ENCODE data around the gene MRM2. TPM values are rescaled to one million over a fixed set of nuclear protein-coding genes. Genes with fewer than 3 reads are reported as not detected.

Gene MRM2
- total RNA-seq, 8 experiments from 2014 or later = 19.9 to 39.7 (median 23.7) TPM

- Histone ChIP-seq H3K27ac (no peak overlapping the region), H3K4me1 (replicated peaks in 1 of 2) (no peaks in the 10 kb centered on the region), H3K4me3 (no peak overlapping the region)
- in situ Hi-C loops (cut with MboI; ENCODE audit: low pct_unique_long_range_greater_than_20kb in 2 of 9, low sequenced_read_pairs in 9 of 9, unreplicated experiment in 9 of 9) = loop anchor here in 3 of 9 experiments (25.0 kb wide), 3 partner anchors 560 to 660 kb away; partner anchors contain the start of genes ELFN1 (in 2 of the 3), PSMG3 (in 1 of the 3) and TMEM184A (in 1 of the 3)
- no peak for ATAC-seq (replicated peaks in 6 of 8)
- WGBS, 10 experiments = 84 to 98% (median 89%) methylated on average over 3 to 9 of the region's 22 CpGs; no CpG with 5 or more reads in 4 of the 10 experiments
Measured at GRCh38 chr7:2222516-2222915, 19.5 kb downstream of the MRM2 start.

GRCh38 chr7:2220954-2221353 lies 21.1 kb downstream of the MRM2 start:
- Histone ChIP-seq H3K27ac (no peak overlapping the region), H3K4me1 (replicated peaks in 1 of 2) (no peaks in the 10 kb centered on the region), H3K4me3 (no peak overlapping the region)
- WGBS, 10 experiments = 90 to 100% (median 100%) methylated on average over 1 to 2 of the region's 17 CpGs; no CpG with 5 or more reads in 5 of the 10 experiments
- no peak for ATAC-seq (replicated peaks in 6 of 8)
- in situ Hi-C loops (cut with MboI; ENCODE audit: low pct_unique_long_range_greater_than_20kb in 2 of 9, low sequenced_read_pairs in 9 of 9, unreplicated experiment in 9 of 9) = loop anchor here in 3 of 9 experiments (25.0 kb wide), 3 partner anchors 559 to 659 kb away; partner anchors contain the start of genes ELFN1 (in 2 of the 3), PSMG3 (in 1 of the 3) and TMEM184A (in 1 of the 3)

GRCh38 chr7:2220506-2220905 lies 21.5 kb downstream of the MRM2 start:
- Histone ChIP-seq H3K4me3 (no peak overlapping the region), H3K27ac (no peak overlapping the region), H3K4me1 (replicated peaks in 1 of 2) (no peaks in the 10 kb centered on the region)
- ATAC-seq (replicated peaks in 6 of 8) = no peak
- in situ Hi-C loops (cut with MboI; ENCODE audit: low pct_unique_long_range_greater_than_20kb in 2 of 9, low sequenced_read_pairs in 9 of 9, unreplicated experiment in 9 of 9) = loop anchor here in 3 of 9 experiments (25.0 kb wide), 3 partner anchors 558 to 658 kb away; partner anchors contain the start of genes ELFN1 (in 2 of the 3), PSMG3 (in 1 of the 3) and TMEM184A (in 1 of the 3)
- WGBS, 10 experiments = 67 to 100% (median 90%) methylated on average over 1 to 8 of the region's 16 CpGs; no CpG with 5 or more reads in 6 of the 10 experiments

- in situ Hi-C loops (cut with MboI; ENCODE audit: low pct_unique_long_range_greater_than_20kb in 2 of 9, low sequenced_read_pairs in 9 of 9, unreplicated experiment in 9 of 9) = loop anchor here in 3 of 9 experiments (25.0 kb wide), 3 partner anchors 558 to 658 kb away; partner anchors contain the start of genes ELFN1 (in 2 of the 3), PSMG3 (in 1 of the 3) and TMEM184A (in 1 of the 3)
Measured at GRCh38 chr7:2220030-2220429, 22.0 kb downstream of the MRM2 start.

GRCh38 chr7:2219606-2220005 lies 22.4 kb downstream of the MRM2 start:
- in situ Hi-C loops (cut with MboI; ENCODE audit: low pct_unique_long_range_greater_than_20kb in 2 of 9, low sequenced_read_pairs in 9 of 9, unreplicated experiment in 9 of 9) = loop anchor here in 4 of 9 experiments (10.0 to 25.0 kb wide), 4 partner anchors 557 to 657 kb away; partner anchors contain the start of genes ELFN1 (in 2 of the 4), PSMG3 (in 2 of the 4) and TMEM184A (in 1 of the 4)
- Histone ChIP-seq H3K27ac (no peak overlapping the region), H3K4me3 (no peak overlapping the region), H3K4me1 (replicated peaks in 1 of 2) (no peaks in the 10 kb centered on the region)
- WGBS, 10 experiments = no CpG with 5 or more reads among the region's 8 CpGs
- no peak for ATAC-seq (replicated peaks in 6 of 8)

More at GRCh38 chr7:2220030-2220429, 22.0 kb downstream of the MRM2 start:
- Histone ChIP-seq H3K4me1 (replicated peaks in 1 of 2) (no peaks in the 10 kb centered on the region), H3K27ac (no peak overlapping the region), H3K4me3 (no peak overlapping the region)
- ATAC-seq (replicated peaks in 6 of 8) = no peak
- 60 to 100% methylated on average over 1 of the region's 19 CpGs; no CpG with 5 or more reads in 8 of the 10 experiments for WGBS, 10 experiments

GRCh38 chr7:2219136-2219535 lies 22.9 kb downstream of the MRM2 start:
- H3K27ac ChIP-seq = no peak overlapping the region
- no peak for ATAC-seq (replicated peaks in 6 of 8)
- H3K4me3 ChIP-seq = no peak overlapping the region
- WGBS, 10 experiments = 60 to 100% methylated on average over 1 to 2 of the region's 15 CpGs; no CpG with 5 or more reads in 8 of the 10 experiments
- H3K4me1 ChIP-seq (replicated peaks in 1 of 2) = no peaks in the 10 kb centered on the region
- in situ Hi-C loops (cut with MboI; ENCODE audit: low pct_unique_long_range_greater_than_20kb in 2 of 9, low sequenced_read_pairs in 9 of 9, unreplicated experiment in 9 of 9) = loop anchor here in 4 of 9 experiments (10.0 to 25.0 kb wide), 4 partner anchors 557 to 657 kb away; partner anchors contain the start of genes ELFN1 (in 2 of the 4), PSMG3 (in 2 of the 4) and TMEM184A (in 1 of the 4)

- no peaks in the 10 kb centered on the region for H3K4me1 ChIP-seq (replicated peaks in 1 of 2)
- ATAC-seq (replicated peaks in 6 of 8) = no peak
- H3K27ac ChIP-seq = no peak overlapping the region
- H3K4me3 ChIP-seq = no peak overlapping the region
- 73 to 80% methylated on average over 1 to 3 of the region's 9 CpGs; no CpG with 5 or more reads in 8 of the 10 experiments for WGBS, 10 experiments
- in situ Hi-C loops (cut with MboI; ENCODE audit: low pct_unique_long_range_greater_than_20kb in 2 of 9, low sequenced_read_pairs in 9 of 9, unreplicated experiment in 9 of 9) = loop anchor here in 4 of 9 experiments (10.0 to 25.0 kb wide), 4 partner anchors 556 to 656 kb away; partner anchors contain the start of genes ELFN1 (in 2 of the 4), PSMG3 (in 2 of the 4) and TMEM184A (in 1 of the 4)
Measured at GRCh38 chr7:2218444-2218785, 23.6 kb downstream of the MRM2 start.

- no peak overlapping the region for H3K4me3 ChIP-seq
- in situ Hi-C loops (cut with MboI; ENCODE audit: low pct_unique_long_range_greater_than_20kb in 2 of 9, low sequenced_read_pairs in 9 of 9, unreplicated experiment in 9 of 9) = loop anchor here in 4 of 9 experiments (10.0 to 25.0 kb wide), 4 partner anchors 556 to 656 kb away; partner anchors contain the start of genes ELFN1 (in 2 of the 4), PSMG3 (in 2 of the 4) and TMEM184A (in 1 of the 4)
- no peaks in the 10 kb centered on the region for H3K4me1 ChIP-seq (replicated peaks in 1 of 2)
- 96 to 100% (median 100%) methylated on average over 2 to 3 of the region's 19 CpGs; no CpG with 5 or more reads in 6 of the 10 experiments for WGBS, 10 experiments
- H3K27ac ChIP-seq = no peak overlapping the region
- ATAC-seq (replicated peaks in 6 of 8) = no peak
Measured at GRCh38 chr7:2217716-2218443, 24.1 kb downstream of the MRM2 start.

GRCh38 chr7:2217206-2217605 lies 24.8 kb downstream of the MRM2 start:
- in situ Hi-C loops (cut with MboI; ENCODE audit: low pct_unique_long_range_greater_than_20kb in 2 of 9, low sequenced_read_pairs in 9 of 9, unreplicated experiment in 9 of 9) = loop anchor here in 4 of 9 experiments (10.0 to 25.0 kb wide), 4 partner anchors 555 to 655 kb away; partner anchors contain the start of genes ELFN1 (in 2 of the 4), PSMG3 (in 2 of the 4) and TMEM184A (in 1 of the 4)
- H3K27ac ChIP-seq = no peak overlapping the region
- H3K4me1 ChIP-seq (replicated peaks in 1 of 2) = no peaks in the 10 kb centered on the region
- H3K4me3 ChIP-seq = no peak overlapping the region
- 78 to 100% (median 91%) methylated on average over 1 to 6 of the region's 10 CpGs; no CpG with 5 or more reads in 4 of the 10 experiments for WGBS, 10 experiments
- ATAC-seq (replicated peaks in 6 of 8) = no peak

- H3K4me1 ChIP-seq (replicated peaks in 1 of 2) = peaks cover 4 to 7% of the 10 kb centered on the region in 2 donors
- no peak for ATAC-seq (replicated peaks in 6 of 8)
- in situ Hi-C loops (cut with MboI; ENCODE audit: low pct_unique_long_range_greater_than_20kb in 2 of 9, low sequenced_read_pairs in 9 of 9, unreplicated experiment in 9 of 9) = loop anchor here in 4 of 9 experiments (10.0 to 25.0 kb wide), 4 partner anchors 554 to 654 kb away; partner anchors contain the start of genes ELFN1 (in 2 of the 4), PSMG3 (in 2 of the 4) and TMEM184A (in 1 of the 4)
- H3K4me3 ChIP-seq = no peak overlapping the region
- no peak overlapping the region for H3K27ac ChIP-seq
- WGBS, 10 experiments = 67 to 100% (median 100%) methylated on average over 1 to 3 of the region's 17 CpGs; no CpG with 5 or more reads in 7 of the 10 experiments
Measured at GRCh38 chr7:2215851-2216250, 26.2 kb downstream of the MRM2 start.

GRCh38 chr7:2214636-2215035 lies 27.4 kb downstream of the MRM2 start:
- no peak for ATAC-seq (replicated peaks in 6 of 8)
- H3K27ac ChIP-seq = no peak overlapping the region
- WGBS, 10 experiments = 80 to 100% (median 85%) methylated on average over 1 to 4 of the region's 9 CpGs; no CpG with 5 or more reads in 5 of the 10 experiments
- in situ Hi-C loops (cut with MboI; ENCODE audit: low pct_unique_long_range_greater_than_20kb in 2 of 9, low sequenced_read_pairs in 9 of 9, unreplicated experiment in 9 of 9) = loop anchor here in 4 of 9 experiments (10.0 to 25.0 kb wide), 4 partner anchors 552 to 652 kb away; partner anchors contain the start of genes ELFN1 (in 2 of the 4), PSMG3 (in 2 of the 4) and TMEM184A (in 1 of the 4)
- peaks cover 4 to 7% of the 10 kb centered on the region in 2 donors for H3K4me1 ChIP-seq (replicated peaks in 1 of 2)
- H3K4me3 ChIP-seq = no peak overlapping the region

GRCh38 chr7:2213551-2214215 lies 28.3 kb downstream of the MRM2 start:
- no peak overlapping the region for H3K27ac ChIP-seq
- in situ Hi-C loops (cut with MboI; ENCODE audit: low pct_unique_long_range_greater_than_20kb in 2 of 9, low sequenced_read_pairs in 9 of 9, unreplicated experiment in 9 of 9) = loop anchor here in 4 of 9 experiments (10.0 to 25.0 kb wide), 4 partner anchors 551 to 651 kb away; partner anchors contain the start of genes ELFN1 (in 2 of the 4), PSMG3 (in 2 of the 4) and TMEM184A (in 1 of the 4)
- no peak overlapping the region for H3K4me3 ChIP-seq
- no peak for ATAC-seq (replicated peaks in 6 of 8)
- 81 to 95% (median 85%) methylated on average over 2 to 6 of the region's 15 CpGs; no CpG with 5 or more reads in 4 of the 10 experiments for WGBS, 10 experiments
- H3K4me1 ChIP-seq (replicated peaks in 1 of 2) = peaks cover 7 to 10% of the 10 kb centered on the region in 2 donors
